Esophagus muscularis mucosa (tissue), 4 donors: ENCODE data around the gene ARHGEF37. TPM values are rescaled to one million over a fixed set of nuclear protein-coding genes. Genes with fewer than 3 reads are reported as not detected.
A peak's percentile ranks its signal among the peaks of the same experiment; 100 is the strongest.
"Not testable (repeated sequence)": the region's sequence is repeated elsewhere in the genome, so short reads cannot be mapped to it uniquely, and the experiment has no call there.

Source experiments
- DNase-seq: peaks from one replicate; pipeline ENCODE4 v3.0.0-alpha.2; 2017; ENCODE audit errors: extremely low spot score
- H3K27ac ChIP-seq, 4 donors: fragments of 200-600 bp; sonication (generic); replicated peaks in 1 of 4; 1 replicate in 3 of 4; 2 replicates in 1 of 4; pipeline ENCODE4 v1.5.1; 2016 to 2019; ENCODE audit warnings: mild to moderate bottlenecking in 1 of 4
- H3K27me3 ChIP-seq, 4 donors: fragments of 200-600 bp; sonication (generic); one replicate each; pipeline versions ENCODE4 v1.5.1 to v1.6.0; 2016 to 2019
- H3K36me3 ChIP-seq, 4 donors: fragments of 200-600 bp; sonication (generic); one replicate each; pipeline ENCODE4 v1.5.1; 2016 to 2019
- H3K4me1 ChIP-seq, 4 donors: fragments of 200-600 bp; sonication (generic); one replicate each; pipeline ENCODE4 v1.5.1; 2016 to 2019
- H3K4me3 ChIP-seq, 4 donors: fragments of 200-600 bp; sonication (generic); 1 replicate in 2 of 4; 2 replicates in 2 of 4; pipeline ENCODE4 v1.5.1; 2016 to 2019; ENCODE audit warnings: mild to moderate bottlenecking in 4 of 4, moderate library complexity in 1 of 4
- H3K9me3 ChIP-seq, 4 donors: fragments of 200-600 bp; sonication (generic); 1 replicate in 3 of 4; 2 replicates in 1 of 4; pipeline ENCODE4 v1.5.1; 2016 to 2019
- CTCF ChIP-seq, 3 experiments: fragments of 200-600 bp in 2 of 3; fragments of 450-650 bp in 1 of 3; sonication (generic) in 2 of 3; IDR thresholded peaks; one replicate each; pipeline ENCODE4 v1.5.1; 2017 to 2019; ENCODE audit warnings: antibody characterized with exemption in 3 of 3, mild to moderate bottlenecking in 2 of 3, moderate library complexity in 1 of 3
- EP300 ChIP-seq: sonication (generic); formaldehyde crosslinking; IDR thresholded peaks from one replicate; pipeline ENCODE4 v1.6.1; 2017; ENCODE audit warnings: antibody characterized with exemption
- POLR2A ChIP-seq: fragments of 450-650 bp; IDR thresholded peaks from one replicate; pipeline ENCODE4 v1.6.1; 2017; ENCODE audit warnings: antibody characterized with exemption, moderate library complexity, mild to moderate bottlenecking, low read depth
- POLR2AphosphoS5 ChIP-seq, 2 donors: sonication (generic); formaldehyde crosslinking; IDR thresholded peaks; one replicate each; pipeline ENCODE4 v1.6.1; 2017; ENCODE audit warnings: antibody characterized with exemption in 2 of 2
- WGBS: methylation state at CpG from one replicate; pipeline ENCODE4 v1.1.5; 2018; 5-methylcytosine and 5-hydroxymethylcytosine counted together
- intact Hi-C: fragments of 100-400 bp; cut with DNase I; formaldehyde crosslinking; loops from one replicate; pipeline ENCODE4 v1.15.1; 2023
- total RNA-seq, 4 donors: library from RNA; depleted of rRNA; stranded (reverse); fragments of >200 nt; gene quantifications; one replicate each; pipeline versions ENCODE4 v1.1.0 to v1.2.1, GENCODE V29; 2016

Gene ARHGEF37
- total RNA-seq, 4 donors from 2014 or later: 11.9 to 22.0 (median 19.5) TPM

DNA sequence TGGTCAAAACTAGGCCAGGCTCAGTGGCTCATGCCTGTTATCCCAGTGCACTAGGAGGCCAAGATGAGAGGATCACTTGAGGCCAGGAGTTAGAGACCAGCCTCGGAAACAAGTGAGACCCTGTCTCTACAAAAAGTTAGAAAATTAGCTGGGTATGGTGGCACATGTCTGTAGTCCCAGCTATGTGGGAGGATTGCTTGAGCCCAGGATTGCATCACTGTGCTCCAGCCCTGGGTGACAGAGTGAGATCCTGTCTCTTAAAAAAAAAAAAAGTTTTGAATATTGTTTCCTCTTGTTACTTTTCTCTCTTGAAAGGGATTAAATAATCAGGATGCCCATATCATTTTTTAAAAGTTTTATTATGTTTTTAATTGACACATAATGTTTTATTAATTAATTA, 7.6 kb downstream of the ARHGEF37 start:
- peaks cover 20 to 46% (median 43%) of the 10 kb centered on the region in 4 donors for H3K4me1 ChIP-seq
- DNase-seq: no peak
- no peak overlapping the region for H3K4me3 ChIP-seq
- H3K27ac ChIP-seq: no peak overlapping the region
- H3K9me3 ChIP-seq: no peaks in the 10 kb centered on the region
- intact Hi-C loops: no loop called here
- WGBS: 67% methylated on average over 1 of the region's 1 CpG
- no peak for TF ChIP-seq POLR2AphosphoS5 (IDR thresholded peaks at IDR 0.05)
- TF ChIP-seq EP300: no peak
- no peak for TF ChIP-seq CTCF (IDR thresholded peaks at IDR 0.05)
- TF ChIP-seq POLR2A: no peak
- no peaks in the 10 kb centered on the region for H3K27me3 ChIP-seq
- peaks cover 0 to 7% (median 0%) of the 10 kb centered on the region in 4 donors for H3K36me3 ChIP-seq

GRCh38 chr5:149593370-149593769, 12.1 kb downstream of the ARHGEF37 start:
- H3K27me3 ChIP-seq: no peaks in the 10 kb centered on the region
- DNase-seq: no peak
- peaks cover 0 to 7% (median 0%) of the 10 kb centered on the region in 4 donors for H3K36me3 ChIP-seq
- intact Hi-C loops: loop anchor here (10.0 kb wide), 1 partner anchor 791 kb away; no protein-coding TSS in a partner anchor
- H3K4me3 ChIP-seq: no peak overlapping the region
- no peaks in the 10 kb centered on the region for H3K9me3 ChIP-seq
- WGBS: 95% methylated on average over 2 of the region's 2 CpGs
- H3K4me1 ChIP-seq: peaks cover 20 to 43% (median 38%) of the 10 kb centered on the region in 4 donors
- TF ChIP-seq EP300: no peak
- TF ChIP-seq POLR2AphosphoS5 (IDR thresholded peaks at IDR 0.05): no peak
- TF ChIP-seq POLR2A: no peak
- no peak for TF ChIP-seq CTCF (IDR thresholded peaks at IDR 0.05)
- no peak overlapping the region for H3K27ac ChIP-seq

- no peak for DNase-seq
- H3K27me3 ChIP-seq: no peaks in the 10 kb centered on the region
- no peaks in the 10 kb centered on the region for H3K9me3 ChIP-seq
- H3K4me3 ChIP-seq: no peak overlapping the region
- H3K4me1 ChIP-seq: peaks cover 20 to 35% (median 34%) of the 10 kb centered on the region in 4 donors
- peak overlapping the region in 1 of 4 donors; percentile 2 for H3K27ac ChIP-seq
- H3K36me3 ChIP-seq: peaks cover 0 to 11% (median 6%) of the 10 kb centered on the region in 4 donors
- TF ChIP-seq EP300 (no peak), POLR2A (no peak), POLR2AphosphoS5 (IDR thresholded peaks at IDR 0.05) (no peak), CTCF (IDR thresholded peaks at IDR 0.05) (no peak)
- intact Hi-C loops: loop anchor here (10.0 kb wide), 1 partner anchor 790 kb away; no protein-coding TSS in a partner anchor
- 71% methylated on average over 5 of the region's 5 CpGs for WGBS
These were observed 13.1 kb downstream of the ARHGEF37 start for GRCh38 chr5:149594206-149594895.

DNA sequence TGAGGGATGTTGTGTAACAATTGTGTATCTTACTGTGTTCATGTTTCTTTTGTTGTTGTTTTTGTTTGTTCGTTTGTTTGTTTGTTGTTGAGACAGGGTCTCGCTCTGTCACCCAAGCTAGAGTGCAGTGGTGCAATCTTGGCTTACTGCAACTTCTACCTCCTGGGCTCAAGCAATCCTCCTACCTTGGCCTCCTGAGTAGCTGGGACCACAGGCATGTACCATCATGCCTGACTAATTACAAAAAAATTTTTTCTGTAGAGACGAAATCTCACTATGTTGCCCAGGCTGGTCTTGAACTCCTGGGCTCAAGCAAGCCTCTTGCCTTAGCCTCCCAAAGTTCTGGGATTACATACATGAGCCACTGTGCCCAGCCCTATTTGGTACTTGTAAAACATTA, 13.8 kb downstream of the ARHGEF37 start:
- not testable (repeated sequence) for H3K4me3 ChIP-seq, H3K27ac ChIP-seq, H3K27me3 ChIP-seq, DNase-seq, H3K9me3 ChIP-seq
- peaks cover 20 to 35% (median 34%) of the 10 kb centered on the region in 4 donors for H3K4me1 ChIP-seq
- 86% methylated on average over 3 of the region's 3 CpGs for WGBS
- intact Hi-C loops: loop anchor here (10.0 kb wide), 1 partner anchor 790 kb away; no protein-coding TSS in a partner anchor
- H3K36me3 ChIP-seq: peaks cover 0 to 12% (median 8%) of the 10 kb centered on the region in 4 donors

GRCh38 chr5:149596712-149597111, 15.4 kb downstream of the ARHGEF37 start:
- Histone ChIP-seq H3K27me3 (no peaks in the 10 kb centered on the region), H3K4me1 (peaks cover 20 to 35% (median 34%) of the 10 kb centered on the region in 4 donors), H3K36me3 (peaks cover 0 to 27% (median 22%) of the 10 kb centered on the region in 4 donors), H3K9me3 (no peaks in the 10 kb centered on the region), H3K4me3 (no peak overlapping the region), H3K27ac (peak overlapping the region; percentile 11 to 68 (median 34))
- intact Hi-C loops: loop anchor here (10.0 kb wide), 1 partner anchor 788 kb away; no protein-coding TSS in a partner anchor
- DNase-seq: no peak
- TF ChIP-seq POLR2AphosphoS5 (IDR thresholded peaks at IDR 0.05): peak; percentile 35 to 42
- TF ChIP-seq POLR2A: no peak
- WGBS: 69% methylated on average over 2 of the region's 2 CpGs
